Measurements from ENCODE around the gene SNAI3.

GRCh38 chr16:88702371-88703210, 16.3 kb upstream of the SNAI3 start:
- TF ChIP-seq CTCF (IDR thresholded peaks at IDR 0.05) = no peak
- TF ChIP-seq POLR2A (IDR thresholded peaks at IDR 0.05) = no peak
